Activated CD8-positive, alpha-beta T cell treated with anti-CD3 and anti-CD28 coated beads for 36 hours (primary cell): Measurements from ENCODE around the gene MYOZ3. TPM values are rescaled to one million over a fixed set of nuclear protein-coding genes. Genes with fewer than 3 reads are reported as not detected.

Experiments used
- ATAC-seq: fragments of 200-7000 bp; cut with Tn5 transposase; one replicate; pipeline ENCODE4 v1.10.0; 2021; ENCODE audit warnings: mild to moderate bottlenecking, moderate library complexity
- CTCF ChIA-PET: fragments of 350-600 bp; sonication (Branson Sonifier 250); formaldehyde crosslinking; loops from one replicate; lab custom pipeline; 2021; ENCODE audit warnings: antibody characterized with exemption; lab: Charles Lee
- POLR2A ChIA-PET: fragments of 350-600 bp; sonication (Branson Sonifier 250); formaldehyde crosslinking; loops from one replicate; lab custom pipeline; 2021; ENCODE audit warnings: antibody characterized with exemption; lab: Charles Lee
- DNase-seq: peaks from one replicate; pipeline ENCODE4 v3.0.0-alpha.2; 2020
- H3K27ac Mint-ChIP-seq: one replicate; pipeline ENCODE4 v1.8.0; 2021; ENCODE audit warnings: mild to moderate bottlenecking, mixed read lengths
- H3K27me3 Mint-ChIP-seq: one replicate; pipeline ENCODE4 v1.8.0; 2021; ENCODE audit warnings: mixed read lengths
- H3K36me3 Mint-ChIP-seq: one replicate; pipeline ENCODE4 v1.8.0; 2021; ENCODE audit warnings: low read depth, mixed read lengths
- H3K4me1 Mint-ChIP-seq: one replicate; pipeline ENCODE4 v1.8.0; 2021; ENCODE audit warnings: low read depth, mixed read lengths
- H3K4me3 Mint-ChIP-seq: one replicate; pipeline ENCODE4 v1.8.0; 2021; ENCODE audit warnings: mild to moderate bottlenecking, moderate library complexity, mixed read lengths
- H3K9me3 Mint-ChIP-seq: one replicate; pipeline ENCODE4 v1.8.0; 2021; ENCODE audit warnings: mixed read lengths
- CTCF ChIP-seq: fragments of 200-600 bp; IDR thresholded peaks from one replicate; pipeline ENCODE4 v1.8.0; 2022; ENCODE audit warnings: antibody characterized with exemption, mild to moderate bottlenecking
- intact Hi-C: fragments of 100-400 bp; cut with micrococcal nuclease; formaldehyde crosslinking; loops from one replicate; pipeline ENCODE4 v1.10.0; 2022
- total RNA-seq, 2 experiments: library from RNA; stranded (reverse); gene quantifications; one replicate each; pipeline ENCODE4 v1.2.3, GENCODE V29; 2021

Gene MYOZ3
- total RNA-seq, 2 experiments from 2014 or later: 0.11 to 0.20 TPM

DNA sequence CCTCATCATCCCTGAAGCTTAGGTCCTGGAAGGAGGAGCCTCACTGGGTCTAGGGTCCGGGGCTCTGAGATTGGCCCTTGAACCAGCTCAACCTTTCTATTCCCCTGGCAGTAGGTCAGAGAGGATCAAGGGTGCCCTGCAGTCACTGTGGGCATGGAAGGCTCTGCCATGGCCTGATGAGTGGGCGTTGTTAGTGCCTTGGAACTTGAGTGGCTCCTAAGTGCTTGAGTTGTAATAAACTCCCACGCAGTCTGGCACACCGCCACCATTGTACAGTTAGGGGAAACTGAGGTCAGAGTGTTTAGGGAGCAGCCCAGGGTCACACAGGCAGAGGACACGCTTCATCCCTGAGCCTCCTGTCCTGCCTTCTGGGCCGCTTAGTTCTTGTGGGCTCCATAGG is 31.0 kb upstream of the MYOZ3 start:
- ChIA-PET POLR2A (interaction anchor here (0.9 kb wide), 1 partner anchor 9 kb away, joined by 3 read pairs; no protein-coding TSS in a partner anchor), CTCF (no interaction called here)
- peaks cover 10% of the 10 kb centered on the region for H3K27me3 Mint-ChIP-seq
- no peak overlapping the region for H3K4me3 Mint-ChIP-seq
- no peaks in the 10 kb centered on the region for H3K4me1 Mint-ChIP-seq
- no peaks in the 10 kb centered on the region for H3K36me3 Mint-ChIP-seq
- intact Hi-C loops: no loop called here
- DNase-seq (no peak), ATAC-seq (no peak)
- no peaks in the 10 kb centered on the region for H3K9me3 Mint-ChIP-seq
- no peak for TF ChIP-seq CTCF
- H3K27ac Mint-ChIP-seq: no peak overlapping the region

GRCh38 chr5:150630461-150631325 is 30.4 kb upstream of the MYOZ3 start:
- H3K4me3 Mint-ChIP-seq: no peak overlapping the region
- ATAC-seq (no peak), DNase-seq (no peak)
- no peak for TF ChIP-seq CTCF
- POLR2A ChIA-PET: interaction anchor here (0.9 kb wide), 1 partner anchor 8 kb away, joined by 3 read pairs; no protein-coding TSS in a partner anchor
- no peaks in the 10 kb centered on the region for H3K36me3 Mint-ChIP-seq
- peaks cover 11% of the 10 kb centered on the region for H3K27me3 Mint-ChIP-seq
- no peaks in the 10 kb centered on the region for H3K4me1 Mint-ChIP-seq
- CTCF ChIA-PET: no interaction called here
- intact Hi-C loops: no loop called here
- H3K9me3 Mint-ChIP-seq: no peaks in the 10 kb centered on the region
- no peak overlapping the region for H3K27ac Mint-ChIP-seq

GRCh38 chr5:150631326-150631701 is 29.7 kb upstream of the MYOZ3 start:
- Mint-ChIP-seq H3K4me3 (no peak overlapping the region), H3K27ac (no peak overlapping the region), H3K27me3 (peaks cover 11% of the 10 kb centered on the region), H3K4me1 (no peaks in the 10 kb centered on the region), H3K9me3 (no peaks in the 10 kb centered on the region), H3K36me3 (no peaks in the 10 kb centered on the region)
- CTCF ChIA-PET: no interaction called here
- DNase-seq: no peak
- POLR2A ChIA-PET: interaction anchor here (0.6 kb wide), 1 partner anchor 764 kb away, joined by 3 read pairs; no protein-coding TSS in a partner anchor
- no peak for TF ChIP-seq CTCF
- no peak for ATAC-seq
- intact Hi-C loops: no loop called here

GRCh38 chr5:150632305-150633160 is 28.5 kb upstream of the MYOZ3 start:
- no peak for TF ChIP-seq CTCF
- Mint-ChIP-seq H3K9me3 (no peaks in the 10 kb centered on the region), H3K27me3 (peaks cover 9% of the 10 kb centered on the region), H3K4me3 (no peak overlapping the region), H3K27ac (no peak overlapping the region), H3K36me3 (no peaks in the 10 kb centered on the region), H3K4me1 (no peaks in the 10 kb centered on the region)
- ATAC-seq: no peak
- intact Hi-C loops: no loop called here
- ChIA-PET POLR2A (interaction anchor here (0.6 kb wide), 1 partner anchor 140 kb away, joined by 3 read pairs; no protein-coding TSS in a partner anchor), CTCF (no interaction called here)
- no peak for DNase-seq
